ENCODE results near the gene SLC25A21. TPM values are rescaled to one million over a fixed set of nuclear protein-coding genes. Genes with fewer than 3 reads are reported as not detected.

Gene SLC25A21
- total and polyA plus RNA-seq, 8 donors = 0.40 to 5.4 (median 1.3) TPM; not detected in 2

GRCh38 chr14:37179896-37180502 lies 7.6 kb upstream of the SLC25A21 start:
- intact Hi-C loops (cut with DNase I; ENCODE audit: low total_unique reads) = no loop called here
- no peak overlapping the region for H3K4me3 ChIP-seq
- DNase-seq = no peak
- TF ChIP-seq POLR2AphosphoS5 (IDR thresholded peaks at IDR 0.05) (no peak), EP300 (IDR thresholded peaks at IDR 0.05) (no peak), POLR2A (IDR thresholded peaks at IDR 0.05) (no peak), CTCF (IDR thresholded peaks at IDR 0.05) (no peak)
- H3K27ac ChIP-seq = no peak overlapping the region
- peaks cover 0 to 12% (median 4%) of the 10 kb centered on the region in 4 donors for H3K4me1 ChIP-seq
- no peaks in the 10 kb centered on the region for H3K36me3 ChIP-seq
- H3K27me3 ChIP-seq = no peaks in the 10 kb centered on the region
- WGBS, 5 donors = 81 to 90% (median 87%) methylated on average over 4 of the region's 4 CpGs
- H3K9me3 ChIP-seq = no peaks in the 10 kb centered on the region

GRCh38 chr14:37172936-37173614 lies 669 bp upstream of the SLC25A21 start:
- no peaks in the 10 kb centered on the region for H3K36me3 ChIP-seq
- H3K27ac ChIP-seq = peak overlapping the region in 4 of 5 donors; percentile 86 to 92 (median 90)
- no peak for DNase-seq
- intact Hi-C loops (cut with DNase I; ENCODE audit: low total_unique reads) = no loop called here
- 48 to 60% (median 54%) methylated on average over 5 of the region's 5 CpGs for WGBS, 5 donors
- TF ChIP-seq CTCF (IDR thresholded peaks at IDR 0.05) (no peak), POLR2AphosphoS5 (IDR thresholded peaks at IDR 0.05) (no peak), EP300 (IDR thresholded peaks at IDR 0.05) (no peak), POLR2A (IDR thresholded peaks at IDR 0.05) (no peak)
- peaks cover 8 to 36% (median 20%) of the 10 kb centered on the region in 4 donors for H3K4me1 ChIP-seq
- H3K27me3 ChIP-seq = peaks cover 0 to 5% (median 0%) of the 10 kb centered on the region in 3 donors
- peak overlapping the region; percentile 53 to 75 (median 72) for H3K4me3 ChIP-seq
- H3K9me3 ChIP-seq = no peaks in the 10 kb centered on the region

- TF ChIP-seq CTCF (IDR thresholded peaks at IDR 0.05) (no peak), EP300 (IDR thresholded peaks at IDR 0.05) (no peak), POLR2AphosphoS5 (IDR thresholded peaks at IDR 0.05) (no peak), POLR2A (IDR thresholded peaks at IDR 0.05) (no peak)
- Histone ChIP-seq H3K27me3 (peaks cover 0 to 5% (median 0%) of the 10 kb centered on the region in 3 donors), H3K36me3 (no peaks in the 10 kb centered on the region), H3K9me3 (no peaks in the 10 kb centered on the region), H3K4me1 (peaks cover 8 to 36% (median 20%) of the 10 kb centered on the region in 4 donors), H3K4me3 (peak overlapping the region; percentile 53 to 75 (median 72)), H3K27ac (peak overlapping the region; percentile 86 to 92 (median 88))
- intact Hi-C loops (cut with DNase I; ENCODE audit: low total_unique reads) = no loop called here
- 1 to 4% (median 4%) methylated on average over 6 of the region's 6 CpGs for WGBS, 5 donors
- no peak for DNase-seq
These were observed 755 bp downstream of the SLC25A21 start for GRCh38 chr14:37171678-37172023.

GRCh38 chr14:37170993-37171392 lies 1.4 kb downstream of the SLC25A21 start:
- H3K4me1 ChIP-seq = peaks cover 8 to 34% (median 20%) of the 10 kb centered on the region in 4 donors
- peaks cover 0 to 5% (median 0%) of the 10 kb centered on the region in 3 donors for H3K27me3 ChIP-seq
- H3K9me3 ChIP-seq = no peaks in the 10 kb centered on the region
- TF ChIP-seq CTCF (IDR thresholded peaks at IDR 0.05) = no peak
- TF ChIP-seq EP300 (IDR thresholded peaks at IDR 0.05) = no peak
- no peak for TF ChIP-seq POLR2A (IDR thresholded peaks at IDR 0.05)
- no peak for TF ChIP-seq POLR2AphosphoS5 (IDR thresholded peaks at IDR 0.05)
- intact Hi-C loops (cut with DNase I; ENCODE audit: low total_unique reads) = no loop called here
- no peaks in the 10 kb centered on the region for H3K36me3 ChIP-seq
- whole genome bisulfite sequencing, 5 donors = 73 to 85% (median 80%) methylated on average over 6 to 10 of the region's 10 CpGs
- H3K27ac ChIP-seq = no peak overlapping the region
- no peak for DNase-seq
- H3K4me3 ChIP-seq = no peak overlapping the region

All from stomach (tissue), 9 donors.